K562 (cell line): ENCODE measurements around the gene NEIL1. TPM values are rescaled to one million over a fixed set of nuclear protein-coding genes. Genes with fewer than 3 reads are reported as not detected.

Experiments
- CBX3 ChIP-seq, 2 experiments: IDR thresholded peaks; 1 replicate in 1 of 2; 2 replicates in 1 of 2; pipeline ENCODE4 v1.6.1; 2012; ENCODE audit warnings: inconsistent platforms in 2 of 2, low read length in 2 of 2, borderline replicate concordance in 1 of 2, control low read depth in 1 of 2
- CLOCK ChIP-seq: fragments of 250-450 bp; sonication (Bioruptor Pico); IDR thresholded peaks from 2 replicates; pipeline ENCODE4 v1.4.0; 2020; ENCODE audit warnings: mild to moderate bottlenecking, moderate library complexity, borderline replicate concordance
- CREM ChIP-seq: IDR thresholded peaks from 2 replicates; pipeline ENCODE4 v1.6.1; 2014; ENCODE audit warnings: antibody characterized with exemption, low read depth
- EGR1 ChIP-seq: fragments of 450-650 bp; conservative IDR thresholded peaks from 2 replicates; pipeline ENCODE4 v1.6.1; 2017; ENCODE audit warnings: mild to moderate bottlenecking
- L3MBTL2 ChIP-seq: fragments of 450-650 bp; IDR thresholded peaks from 2 replicates; pipeline ENCODE4 v1.6.1; 2016; ENCODE audit warnings: mild to moderate bottlenecking, moderate library complexity
- MIER1 ChIP-seq: fragments of 450-650 bp; IDR thresholded peaks from 2 replicates; pipeline ENCODE4 v1.6.1; 2016; ENCODE audit warnings: antibody characterized with exemption, mild to moderate bottlenecking, low read depth
- POLR2G ChIP-seq: fragments of 200-400 bp; formaldehyde crosslinking; IDR thresholded peaks from 2 replicates; pipeline ENCODE4 v1.6.1; 2017; ENCODE audit warnings: low read depth, mild to moderate bottlenecking, antibody characterized with exemption, low read length, moderate library complexity
- SMARCC2 ChIP-seq: fragments of 450-650 bp; IDR thresholded peaks from 2 replicates; pipeline ENCODE4 v1.6.1; 2017; ENCODE audit warnings: antibody characterized with exemption, moderate library complexity, mild to moderate bottlenecking, low read depth
- THRAP3 ChIP-seq: fragments of 450-650 bp; IDR thresholded peaks from 2 replicates; pipeline ENCODE4 v1.6.1; 2016; ENCODE audit warnings: mild to moderate bottlenecking, inconsistent platforms, borderline replicate concordance
- VEZF1 ChIP-seq: fragments of 200-800 bp; sonication (Bioruptor generic); IDR thresholded peaks from 2 replicates; pipeline ENCODE4 v1.6.1; 2017; ENCODE audit warnings: missing genetic modification characterization, missing compliant biosample characterization
- ZBTB11 ChIP-seq, 3 experiments: fragments of 200-800 bp in 1 of 3; fragments of 250-450 bp in 1 of 3; fragments of 450-650 bp in 1 of 3; sonication (Bioruptor Pico) in 1 of 3; sonication (Bioruptor generic) in 1 of 3; formaldehyde crosslinking in 1 of 3; IDR thresholded peaks; 2 replicates each; pipeline versions ENCODE4 v1.6.1 to v1.8.0; 2016 to 2022; ENCODE audit warnings: mild to moderate bottlenecking in 2 of 3, missing genetic modification characterization in 2 of 3, missing compliant biosample characterization in 1 of 3, moderate library complexity in 1 of 3
- ZC3H8 ChIP-seq: fragments of 450-650 bp; IDR thresholded peaks from 2 replicates; pipeline ENCODE4 v1.6.1; 2017
- ZMIZ1 ChIP-seq, 2 experiments: fragments of 150-350 bp in 1 of 2; IDR thresholded peaks; 2 replicates each; pipeline ENCODE4 v1.6.1; 2012 to 2016; ENCODE audit warnings: low read depth in 2 of 2, low read length in 2 of 2, mild to moderate bottlenecking in 1 of 2, moderate library complexity in 1 of 2
- ZNF57 ChIP-seq: fragments of 450-650 bp; formaldehyde crosslinking; IDR thresholded peaks from 2 replicates; pipeline ENCODE4 v1.4.0; 2020; ENCODE audit warnings: mild to moderate bottlenecking, moderate library complexity
- ZNF780A ChIP-seq: fragments of 250-450 bp; sonication (Bioruptor Pico); IDR thresholded peaks from 2 replicates; pipeline ENCODE4 v1.5.0; 2021; ENCODE audit warnings: mild to moderate bottlenecking
- polyA plus RNA-seq, 8 experiments: library from polyadenylated mRNA; depleted of rRNA in 4 of 8; stranded (reverse) in 5 of 8; unstranded in 3 of 8; fragments of >200 nt; fragmentation: Nextera tagmentation in 2 of 8; fragmentation: Illumina TruSeq in 1 of 8; extraction: Ambion mirVana in 2 of 8; extraction: Trizol in 1 of 8; gene quantifications; 2 replicates each; pipeline versions ENCODE4 v1.2.1 to v1.2.3, GENCODE V29; 2011 to 2014; ENCODE audit warnings: inconsistent platforms in 1 of 8, missing spikeins in 1 of 8
- total RNA-seq, 7 experiments: library from RNA; depleted of rRNA in 6 of 7; stranded (reverse); fragments of >200 nt in 6 of 7; fragmentation: Illumina TruSeq in 2 of 7; extraction: Trizol in 2 of 7; gene quantifications; 2 replicates each; pipeline versions ENCODE4 v1.2.1 to v1.2.3, GENCODE V29; 2011 to 2021; ENCODE audit warnings: low replicate concordance in 1 of 7

NEIL1 gene
- total and polyA plus RNA-seq, 9 of the 15 experiments (the other 6 are each of a cell fraction or from before 2014, with no cell fraction given): 0.14 to 4.3 (median 2.4) TPM

- TF ChIP-seq L3MBTL2: no peak; the same call in 1 of the 2 replicates
- TF ChIP-seq POLR2G: peak; percentile 98
- TF ChIP-seq EGR1: peak; percentile 43
- peak; percentile 77 for TF ChIP-seq VEZF1 (CRISPR knock-in tag)
- no peak for TF ChIP-seq ZC3H8
- peak in 1 of 2 experiments; percentile 10; a peak in 1 of 3 replicates for TF ChIP-seq CBX3 (IDR thresholded peaks at IDR 0.05; ENCODE audit: borderline replicate concordance in 1 of 2, low read length in 2 of 2)
- TF ChIP-seq THRAP3: peak; percentile 67; the same call in 1 of the 2 replicates
- no peak for TF ChIP-seq ZNF57 (CRISPR knock-in tag)
- TF ChIP-seq MIER1: peak; percentile 46; the same call in 1 of the 2 replicates
- TF ChIP-seq ZNF780A: no peak
- TF ChIP-seq ZMIZ1 (IDR thresholded peaks at IDR 0.05; ENCODE audit: low read depth in 2 of 2, low read length in 2 of 2): peak in 1 of 2 experiments; percentile 21; a peak in 1 of 4 replicates
- peak; percentile 89 for TF ChIP-seq CREM
- no peak for TF ChIP-seq SMARCC2
- no peak for TF ChIP-seq CLOCK
- TF ChIP-seq ZBTB11 (CRISPR knock-in tag; IDR thresholded peaks at IDR 0.05): peak; percentile 98 to 99 (median 99)
Observed at GRCh38 chr15:75367913-75368688, 21.3 kb downstream of the NEIL1 start, which contains the start of gene MAN2C1 (continued).
